Activated CD4-positive, alpha-beta T cell treated with anti-CD3 and anti-CD28 coated beads for 4 hours (primary cell): Measurements from ENCODE around the gene MTA3.

Experiments
- DNase-seq, 2 donors: peaks; one replicate each; pipeline ENCODE4 v3.0.0-alpha.2; 2020

MTA3 gene

GRCh38 chr2:42791606-42792005 is 223.2 kb downstream of the MTA3 start:
- no peak for DNase-seq

GRCh38 chr2:42792087-42792582 is 223.7 kb downstream of the MTA3 start:
- no peak for DNase-seq

GRCh38 chr2:42792583-42793333 is 224.3 kb downstream of the MTA3 start, which contains the start of gene HAAO:
Gene HAAO (minus strand): TSS chr2:42792583. CDS start chr2:42792536, 47 bp downstream.
- DNase-seq, result no peak

GRCh38 chr2:42793334-42794270 is 225.2 kb downstream of the MTA3 start:
- DNase-seq, result no peak

GRCh38 chr2:42794271-42795046 is 226.0 kb downstream of the MTA3 start:
- no peak for DNase-seq

- DNase-seq, result no peak
Observed at GRCh38 chr2:42795275-42795674, 226.8 kb downstream of the MTA3 start.

- no peak for DNase-seq
Observed at GRCh38 chr2:42795841-42796301, 227.4 kb downstream of the MTA3 start.

- no peak for DNase-seq
Observed at GRCh38 chr2:42796427-42797248, 228.2 kb downstream of the MTA3 start.

- DNase-seq, result no peak
Observed at GRCh38 chr2:42797281-42797680, 228.8 kb downstream of the MTA3 start.

GRCh38 chr2:42799881-42800280 is 231.4 kb downstream of the MTA3 start:
- DNase-seq, result no peak

- no peak for DNase-seq
Observed at GRCh38 chr2:42800461-42800962, 232.1 kb downstream of the MTA3 start.

GRCh38 chr2:42800981-42801380 is 232.5 kb downstream of the MTA3 start:
- DNase-seq, result no peak

GRCh38 chr2:42801381-42801780 is 232.9 kb downstream of the MTA3 start:
- no peak for DNase-seq

- DNase-seq, result no peak
Observed at GRCh38 chr2:42802150-42802549, 233.7 kb downstream of the MTA3 start.

GRCh38 chr2:42804338-42804737 is 235.9 kb downstream of the MTA3 start:
- no peak for DNase-seq

GRCh38 chr2:42804891-42805290 is 236.5 kb downstream of the MTA3 start:
- DNase-seq, result no peak
